ENCODE data around the gene DNAAF1.

The DNAAF1 gene

GRCh38 chr16:84194018-84194417, 48.9 kb downstream of the DNAAF1 start:
- H3K4me3 ChIP-seq (replicated peaks; ENCODE audit: low read depth, low read length): no peak overlapping the region
- no peak for TF ChIP-seq CTCF (IDR thresholded peaks at IDR 0.05; ENCODE audit: low read length, missing control alignments)
- DNase-seq (ENCODE audit: low read depth): no peak

DNA sequence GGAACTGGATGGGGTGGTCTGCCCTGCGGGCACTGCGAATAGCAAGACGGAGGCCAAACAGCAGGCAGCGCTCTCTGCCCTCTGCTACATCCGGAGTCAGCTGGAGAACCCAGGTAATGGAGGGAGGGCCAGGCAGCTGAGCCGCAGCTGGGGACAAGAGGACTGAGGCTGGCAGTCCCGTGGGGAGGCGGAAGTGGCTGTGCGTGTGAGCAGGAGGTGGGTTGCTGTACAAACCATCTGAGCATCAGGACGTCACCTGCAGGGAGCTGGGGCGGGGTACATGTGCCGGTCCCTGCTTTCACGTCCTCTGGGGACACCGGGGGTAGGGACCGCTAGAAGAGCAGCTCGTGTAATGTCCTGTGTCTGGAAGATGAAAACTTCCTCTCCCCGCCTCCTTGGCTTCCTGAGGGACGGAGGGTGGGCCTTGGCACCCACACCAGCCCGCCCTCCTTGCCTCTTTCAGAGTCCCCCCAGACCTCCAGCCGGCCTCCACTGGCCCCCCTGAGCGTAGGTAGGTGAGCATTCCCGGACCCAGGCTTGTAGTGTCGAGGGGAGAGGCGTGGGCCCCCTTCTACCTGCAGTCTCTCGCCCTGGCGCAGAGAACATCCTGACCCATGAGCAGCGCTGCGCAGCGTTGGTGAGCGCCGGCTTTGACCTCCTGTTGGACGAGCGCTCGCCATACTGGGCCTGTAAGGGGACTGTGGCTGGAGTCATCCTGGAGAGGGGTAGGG, 49.5 kb downstream of the DNAAF1 start:
- no peak for TF ChIP-seq CTCF (IDR thresholded peaks at IDR 0.05; ENCODE audit: low read length, missing control alignments)
- DNase-seq (ENCODE audit: low read depth): no peak
- no peak overlapping the region for H3K4me3 ChIP-seq (replicated peaks; ENCODE audit: low read depth, low read length)

- no peak overlapping the region for H3K4me3 ChIP-seq (replicated peaks; ENCODE audit: low read depth, low read length)
- no peak for TF ChIP-seq CTCF (IDR thresholded peaks at IDR 0.05; ENCODE audit: low read length, missing control alignments)
- DNase-seq (ENCODE audit: low read depth): no peak
These were observed 50.3 kb downstream of the DNAAF1 start for GRCh38 chr16:84195201-84196093.

GRCh38 chr16:84196101-84196500, 51.0 kb downstream of the DNAAF1 start:
- no peak overlapping the region for H3K4me3 ChIP-seq (replicated peaks; ENCODE audit: low read depth, low read length)
- DNase-seq (ENCODE audit: low read depth): no peak
- no peak for TF ChIP-seq CTCF (IDR thresholded peaks at IDR 0.05; ENCODE audit: low read length, missing control alignments)

DNA sequence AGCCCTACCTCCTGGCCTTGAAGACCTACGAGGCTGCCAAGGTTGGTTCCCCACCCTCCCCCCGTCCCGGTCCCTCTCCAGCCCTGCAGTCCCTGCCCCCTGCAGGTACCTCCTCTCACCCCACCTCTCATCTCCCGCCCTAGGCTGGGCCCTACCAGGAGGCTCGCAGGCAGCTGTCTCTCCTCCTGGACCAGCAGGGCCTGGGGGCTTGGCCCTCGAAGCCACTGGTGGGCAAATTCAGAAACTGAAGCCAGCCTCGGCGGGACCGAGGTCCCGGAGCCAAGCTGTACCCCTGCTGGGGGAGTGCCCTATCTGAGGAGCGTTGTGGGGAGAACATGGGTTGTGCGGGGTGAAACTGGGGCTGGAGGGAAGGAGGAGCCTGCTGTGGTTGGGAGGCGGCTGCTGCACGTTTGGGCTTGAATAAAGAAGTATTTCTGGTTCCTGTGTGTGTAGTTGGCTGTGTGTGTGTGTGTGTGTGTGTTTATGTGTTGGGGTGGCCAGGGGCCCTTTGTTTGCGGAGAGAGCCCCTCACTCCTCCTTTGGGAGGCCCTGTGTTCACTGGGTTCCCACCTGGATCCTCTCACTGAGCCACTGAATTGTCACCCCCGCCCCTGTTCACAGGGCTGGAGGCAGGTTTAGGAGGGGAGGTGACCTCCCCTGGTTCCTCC, 51.8 kb downstream of the DNAAF1 start:
- DNase-seq (ENCODE audit: low read depth): no peak
- no peak for TF ChIP-seq CTCF (IDR thresholded peaks at IDR 0.05; ENCODE audit: low read length, missing control alignments)
- H3K4me3 ChIP-seq (replicated peaks; ENCODE audit: low read depth, low read length): no peak overlapping the region

GRCh38 chr16:84197466-84198128, 52.5 kb downstream of the DNAAF1 start:
- TF ChIP-seq CTCF (IDR thresholded peaks at IDR 0.05; ENCODE audit: low read length, missing control alignments): no peak
- no peak for DNase-seq (ENCODE audit: low read depth)
- no peak overlapping the region for H3K4me3 ChIP-seq (replicated peaks; ENCODE audit: low read depth, low read length)
